Forelimb muscle (tissue), 1 donor: ENCODE measurements around the gene NEXMIF. TPM values are rescaled to one million over a fixed set of nuclear protein-coding genes. Genes with fewer than 3 reads are reported as not detected.
"Not testable (repeated sequence)": the region's sequence is repeated elsewhere in the genome, so short reads cannot be mapped to it uniquely, and the experiment has no call there.

Source experiments
- DNase-seq: peaks from one replicate; pipeline ENCODE4 v3.0.0-alpha.2; 2013; ENCODE audit warnings: low read depth
- polyA plus RNA-seq: library from polyadenylated mRNA; unstranded; fragments of 120-200 nt; gene quantifications from one replicate; pipeline ENCODE4 v1.2.1, GENCODE V29; 2013; ENCODE audit not compliant: insufficient read length

NEXMIF gene
- polyA plus RNA-seq, 1 donor, result 0.33 TPM

DNA sequence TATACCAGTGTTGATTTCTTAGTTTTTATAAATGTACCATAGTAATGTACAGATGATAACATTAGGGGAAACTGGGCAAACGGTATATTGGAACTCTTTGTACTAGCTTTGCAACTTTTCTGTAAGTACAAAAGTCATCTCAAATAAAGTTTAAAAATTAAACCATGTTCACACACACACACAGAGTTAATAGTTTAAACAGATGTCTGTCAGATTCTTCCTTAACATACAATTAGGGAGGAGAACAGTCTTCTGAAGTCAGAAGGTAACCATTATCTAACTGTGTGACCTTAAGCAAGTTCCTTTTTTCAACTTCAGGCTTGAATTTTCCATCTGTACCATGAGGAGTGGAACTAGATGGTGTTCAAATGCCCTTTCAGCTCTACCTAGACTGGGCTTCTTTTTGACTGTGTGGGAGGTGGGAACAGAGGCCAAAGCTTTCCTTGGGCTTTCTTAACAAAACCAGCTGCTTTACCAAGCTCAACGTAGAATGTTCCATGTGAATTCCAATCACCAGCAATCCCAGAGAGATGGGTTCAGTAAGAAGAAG, 127.8 kb downstream of the NEXMIF start:
- no peak for DNase-seq

DNA sequence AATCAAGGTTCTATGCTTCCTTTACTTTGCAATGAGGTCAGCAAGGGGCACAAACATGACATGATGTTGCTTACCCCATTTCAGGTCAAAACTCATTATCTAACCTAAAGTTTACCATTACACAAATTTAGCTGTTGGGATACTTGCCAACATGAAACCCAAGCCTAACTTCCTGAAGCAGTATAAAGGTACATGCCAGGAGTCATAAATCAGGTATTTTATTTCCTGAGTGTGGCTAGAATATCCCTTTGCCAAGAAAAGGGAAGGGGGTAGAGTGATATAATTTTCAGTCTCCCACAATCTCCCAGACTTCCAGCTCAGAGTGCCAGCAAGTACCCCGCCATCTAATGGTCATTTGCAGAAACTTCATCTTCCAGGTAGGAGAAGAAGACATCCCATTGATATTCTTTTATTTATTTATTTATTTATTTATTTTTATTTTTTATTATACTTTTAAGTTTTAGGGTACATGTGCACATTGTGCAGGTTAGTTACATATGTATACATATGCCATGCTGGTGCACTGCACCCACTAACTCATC, 136.6 kb downstream of the NEXMIF start:
- no peak for DNase-seq

DNA sequence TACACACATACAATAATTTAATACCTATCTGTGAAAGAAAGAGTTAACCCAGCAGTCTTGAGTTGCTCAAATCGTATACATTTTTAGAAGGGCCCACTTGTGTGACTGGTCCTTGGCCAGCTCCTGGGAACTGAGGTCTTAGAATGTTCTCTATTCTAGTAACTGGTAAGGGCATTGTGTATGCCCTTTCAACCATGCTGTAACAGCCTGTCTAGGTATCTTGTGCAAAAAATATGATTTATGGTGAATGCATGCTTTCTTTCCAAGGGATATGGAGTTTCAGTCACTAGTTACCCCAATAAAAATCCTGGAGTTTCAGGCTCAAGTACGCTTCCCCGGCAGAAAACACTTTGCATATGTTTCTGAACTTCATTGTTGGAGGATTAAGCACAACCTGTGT, 140.6 kb downstream of the NEXMIF start:
- no peak for DNase-seq

DNA sequence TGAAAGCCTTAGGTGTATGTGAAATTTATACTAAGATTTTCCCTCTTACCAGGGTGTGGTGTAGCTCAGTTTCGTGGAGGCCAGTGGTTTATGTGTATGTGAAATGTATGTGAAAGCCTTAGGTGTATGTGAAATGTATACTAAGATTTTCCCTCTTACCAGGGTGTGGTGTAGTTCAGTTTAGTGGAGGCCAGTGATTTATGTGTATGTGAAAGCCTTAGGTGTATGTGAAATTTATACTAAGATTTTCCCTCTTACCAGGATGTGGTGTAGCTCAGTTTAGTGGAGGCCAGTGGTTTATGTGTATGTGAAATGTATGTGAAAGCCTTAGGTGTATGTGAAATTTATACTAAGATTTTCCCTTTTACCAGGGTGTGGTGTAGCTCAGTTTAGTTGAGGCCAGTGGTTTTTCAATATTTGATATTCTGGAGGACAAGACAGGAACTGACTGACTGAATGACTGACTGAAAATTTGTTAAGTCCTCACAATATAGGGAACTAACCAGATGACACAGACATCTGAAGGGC, 143.7 kb downstream of the NEXMIF start:
- no peak for DNase-seq

DNA sequence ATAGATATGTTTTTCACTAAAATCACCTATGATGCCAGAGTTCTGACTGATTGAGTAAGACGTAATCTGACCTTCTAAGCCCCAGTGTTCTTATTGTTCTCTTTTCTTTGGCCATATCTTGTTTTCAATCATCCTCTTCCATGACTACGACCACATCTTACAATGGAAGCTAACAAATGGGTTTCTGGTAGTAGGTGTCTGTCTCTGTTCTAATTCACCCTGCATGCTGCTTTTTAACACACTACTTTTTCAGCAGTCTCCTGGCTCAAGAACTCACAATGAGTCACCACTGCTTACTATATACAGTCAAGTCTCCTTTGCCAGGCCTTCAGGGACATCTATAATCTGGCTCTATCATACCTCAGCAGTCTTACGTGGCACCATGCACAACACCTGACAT, 146.1 kb downstream of the NEXMIF start:
- no peak for DNase-seq

DNA sequence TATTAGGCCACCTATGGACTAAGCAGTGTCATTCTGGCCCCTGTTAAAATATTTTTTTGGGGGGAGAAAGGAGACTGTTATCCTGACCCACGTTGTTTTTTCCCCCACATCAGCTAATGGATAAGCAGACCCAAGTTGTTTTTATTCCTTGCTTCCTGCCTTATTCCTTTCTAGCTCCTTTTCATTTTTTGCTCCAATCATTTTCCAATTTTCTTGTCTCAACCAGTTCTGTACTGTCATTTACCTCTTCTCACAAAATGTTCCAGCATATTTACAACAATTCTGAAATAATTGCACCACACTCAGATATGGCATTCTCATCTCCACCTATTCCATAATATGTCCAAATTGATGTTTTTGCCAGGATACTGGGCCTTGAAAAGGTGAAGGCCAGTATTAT, 150.3 kb downstream of the NEXMIF start:
- DNase-seq, result no peak

DNA sequence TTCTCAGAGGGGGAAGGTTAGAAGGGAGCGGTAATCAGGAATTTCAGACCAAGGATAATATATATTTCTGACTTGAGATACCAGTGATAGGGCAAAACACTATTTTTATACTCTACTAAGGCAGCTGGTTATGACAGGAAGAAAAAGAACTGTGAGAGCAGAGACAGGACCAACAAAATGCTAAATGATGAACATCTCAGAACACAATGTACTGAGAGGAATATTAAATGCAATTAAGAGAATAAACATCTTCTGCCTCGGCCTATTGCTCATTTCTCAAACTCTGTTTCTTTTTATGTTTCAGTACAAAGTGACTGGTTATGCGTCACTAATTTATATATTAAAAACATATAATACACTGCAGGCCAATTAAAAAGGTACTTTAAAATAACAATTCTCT, 188.8 kb downstream of the NEXMIF start:
- DNase-seq, result no peak

DNA sequence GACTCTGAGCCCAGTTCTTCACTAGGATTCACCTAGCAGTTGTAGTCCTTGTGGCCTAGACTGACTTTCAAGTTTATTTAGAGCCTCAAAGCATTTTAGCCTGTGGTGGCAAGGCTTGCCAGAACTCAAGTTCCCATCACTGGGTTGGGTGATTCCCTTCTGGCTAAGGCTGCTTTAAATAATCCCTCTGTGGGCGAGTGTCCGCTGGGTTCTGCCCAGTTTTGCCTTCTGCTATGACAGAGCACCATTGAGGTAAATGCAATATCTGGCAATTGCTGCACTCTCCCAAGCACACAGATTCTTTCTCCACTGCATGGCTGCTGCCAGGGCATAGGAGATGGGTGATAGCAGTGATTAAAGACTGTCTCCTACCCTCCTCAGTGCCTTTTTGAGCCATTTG, 220.0 kb downstream of the NEXMIF start:
- DNase-seq, result no peak

DNA sequence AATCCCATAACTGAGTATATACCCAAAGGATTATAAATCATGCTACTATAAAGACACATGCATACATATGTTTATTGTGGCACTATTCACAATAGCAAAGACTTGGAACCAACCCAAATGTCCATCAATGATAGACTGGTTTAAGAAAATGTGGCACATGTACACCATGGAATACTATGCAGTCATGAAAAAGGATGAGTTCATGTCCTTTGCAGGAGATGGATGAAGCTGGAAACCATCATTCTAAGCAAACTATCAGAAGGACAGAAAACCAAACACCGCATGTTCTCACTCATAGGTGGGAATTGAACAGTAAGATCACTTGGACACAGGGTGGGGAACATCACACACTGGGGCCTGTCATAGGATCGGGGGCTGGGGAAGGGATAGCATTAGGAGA, 223.9 kb downstream of the NEXMIF start:
- not testable (repeated sequence) for DNase-seq

DNA sequence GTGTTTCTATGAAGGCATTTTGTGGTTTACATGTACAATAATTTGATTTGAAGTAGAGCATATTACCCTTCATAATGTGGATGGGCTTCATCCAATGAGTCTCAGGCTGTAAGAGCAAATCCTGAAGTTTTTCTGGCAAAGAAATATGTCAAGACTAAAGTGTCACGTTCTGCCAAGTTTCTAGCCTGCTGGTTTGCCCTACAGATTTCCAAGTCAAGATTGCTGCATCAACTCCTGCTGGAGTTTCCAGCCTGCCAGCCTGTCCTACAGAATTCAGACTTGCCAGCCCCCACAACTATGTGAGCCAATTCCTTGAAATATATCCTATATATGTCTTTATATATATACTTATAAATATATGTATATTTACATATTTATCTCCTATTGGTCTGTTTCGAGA, 240.8 kb downstream of the NEXMIF start:
- DNase-seq, result no peak

Other genes with a start within 250 kb of the NEXMIF start
- gene ABCB7, start 230.8 kb upstream of the NEXMIF start, polyA plus RNA-seq, result 23.2 TPM